ENCODE measurements around the gene CST9. TPM values are rescaled to one million over a fixed set of nuclear protein-coding genes. Genes with fewer than 3 reads are reported as not detected.

Gene CST9, protein sequence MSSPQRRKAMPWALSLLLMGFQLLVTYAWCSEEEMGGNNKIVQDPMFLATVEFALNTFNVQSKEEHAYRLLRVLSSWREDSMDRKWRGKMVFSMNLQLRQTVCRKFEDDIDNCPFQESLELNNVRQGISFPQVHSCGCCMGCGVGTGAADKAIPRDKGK
- total RNA-seq (not detected), polyA plus RNA-seq (not detected)
- long read RNA-seq, donor 1: 0 reads
- long read RNA-seq, donor 2: 0 reads
- long read RNA-seq, donor 3: 0 reads

DNA sequence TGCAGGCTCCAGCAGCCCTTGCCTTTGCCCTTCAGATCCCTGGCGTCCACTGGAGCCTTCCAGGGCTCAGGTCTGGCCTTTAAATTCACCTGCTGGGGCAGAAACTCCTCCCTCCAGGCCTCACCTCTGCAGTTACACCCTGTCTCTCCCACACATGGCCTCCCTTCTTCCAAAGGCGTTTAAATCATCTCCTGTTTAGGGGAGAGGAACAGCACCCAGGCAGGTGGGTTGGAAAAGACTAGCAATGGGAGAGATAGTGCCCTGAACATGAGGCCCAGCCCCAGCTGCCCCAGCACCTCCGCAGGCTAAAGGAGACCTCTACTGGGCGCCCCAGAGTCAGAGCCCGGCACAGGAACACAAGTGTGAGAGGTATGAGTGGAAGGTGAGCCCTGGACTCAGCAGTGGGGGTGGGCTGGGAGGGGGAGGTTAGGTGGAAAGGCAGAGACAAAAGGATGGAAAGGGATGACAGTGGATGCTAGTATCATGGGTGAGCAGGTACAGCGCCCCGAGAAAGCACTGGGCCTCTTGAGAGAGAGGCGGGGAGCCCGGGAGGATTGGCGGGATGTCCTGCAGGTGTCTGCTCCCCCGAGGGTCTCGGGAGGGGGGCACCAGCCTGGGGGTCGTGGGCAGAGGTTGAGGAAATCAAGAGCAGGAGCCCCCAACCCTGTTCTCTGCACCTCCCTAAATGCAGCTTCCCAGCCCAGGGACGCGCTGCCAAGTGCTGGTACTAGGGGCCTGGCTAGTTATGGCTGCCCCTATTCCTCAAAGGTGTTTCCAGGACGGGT lies at the start of gene CST9:
Gene CST9 (minus strand): TSS at position 51 of the 785 bp plus-strand sequence. CDS start 53 bp downstream, outside the sequence.
- no peak within 1 kb of the TSS for H3K4me3 ChIP-seq
- H3K27ac ChIP-seq: no peak within 1 kb of the TSS
- no peaks in the 10 kb centered on the region for H3K9me3 ChIP-seq
- no peaks in the 10 kb centered on the region for H3K36me3 ChIP-seq
- intact Hi-C loops (cut with DNase I): loop anchor here in 9 of 10 donors (2.0 to 10.0 kb wide), 9 partner anchors 31 to 921 kb away; partner anchors contain the start of genes CST3 (in 1 of the 9), CSTL1 (in 1 of the 9), GZF1 (in 1 of the 9) and NXT1 (in 1 of the 9)
- DNase-seq (no peak), ATAC-seq (peak in 2 of 8 donors; percentile 5 to 24)
- peaks cover 0 to 24% (median 10%) of the 10 kb centered on the region in 7 donors for H3K27me3 ChIP-seq
- 60 to 61% methylated on average over 16 of the region's 16 CpGs for WGBS, 2 donors
- TF ChIP-seq, protein P1, sequence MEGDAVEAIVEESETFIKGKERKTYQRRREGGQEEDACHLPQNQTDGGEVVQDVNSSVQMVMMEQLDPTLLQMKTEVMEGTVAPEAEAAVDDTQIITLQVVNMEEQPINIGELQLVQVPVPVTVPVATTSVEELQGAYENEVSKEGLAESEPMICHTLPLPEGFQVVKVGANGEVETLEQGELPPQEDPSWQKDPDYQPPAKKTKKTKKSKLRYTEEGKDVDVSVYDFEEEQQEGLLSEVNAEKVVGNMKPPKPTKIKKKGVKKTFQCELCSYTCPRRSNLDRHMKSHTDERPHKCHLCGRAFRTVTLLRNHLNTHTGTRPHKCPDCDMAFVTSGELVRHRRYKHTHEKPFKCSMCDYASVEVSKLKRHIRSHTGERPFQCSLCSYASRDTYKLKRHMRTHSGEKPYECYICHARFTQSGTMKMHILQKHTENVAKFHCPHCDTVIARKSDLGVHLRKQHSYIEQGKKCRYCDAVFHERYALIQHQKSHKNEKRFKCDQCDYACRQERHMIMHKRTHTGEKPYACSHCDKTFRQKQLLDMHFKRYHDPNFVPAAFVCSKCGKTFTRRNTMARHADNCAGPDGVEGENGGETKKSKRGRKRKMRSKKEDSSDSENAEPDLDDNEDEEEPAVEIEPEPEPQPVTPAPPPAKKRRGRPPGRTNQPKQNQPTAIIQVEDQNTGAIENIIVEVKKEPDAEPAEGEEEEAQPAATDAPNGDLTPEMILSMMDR (IDR thresholded peaks at IDR 0.05): no peak
- peaks cover 0 to 10% (median 0%) of the 10 kb centered on the region in 9 donors for H3K4me1 ChIP-seq

DNA sequence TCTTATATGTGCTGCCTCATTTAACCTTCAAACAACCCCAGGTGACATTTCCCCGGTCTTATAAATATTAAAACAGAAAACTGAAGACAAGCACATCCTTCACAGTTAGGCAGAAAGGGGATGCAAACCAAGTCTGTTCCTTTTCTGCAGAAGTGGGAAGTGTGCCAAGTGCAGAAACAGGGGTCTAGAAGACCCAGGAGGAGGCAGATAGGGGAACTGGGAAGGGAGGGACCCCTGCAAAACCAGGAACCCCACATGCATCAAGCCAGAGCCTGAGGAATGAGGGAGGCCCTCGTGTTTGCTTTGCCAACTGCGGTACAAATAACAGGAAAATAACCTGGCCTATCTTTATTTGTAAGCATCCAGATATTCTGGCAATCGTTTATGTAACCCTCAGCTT lies 49.0 kb upstream of the CST9 start:
- DNase-seq (no peak), ATAC-seq (no peak)
- Histone ChIP-seq H3K27ac (peak overlapping the region in 8 of 10 donors; percentile 19 to 84 (median 70)), H3K9me3 (no peaks in the 10 kb centered on the region), H3K36me3 (no peaks in the 10 kb centered on the region), H3K4me1 (peaks cover 4 to 42% (median 31%) of the 10 kb centered on the region in 9 donors), H3K4me3 (no peak overlapping the region), H3K27me3 (peaks cover 0 to 3% (median 0%) of the 10 kb centered on the region in 7 donors)
- TF ChIP-seq, protein P1 (IDR thresholded peaks at IDR 0.05): no peak
- intact Hi-C loops (cut with DNase I): no loop called here
- WGBS, 2 donors: 58 to 63% methylated on average over 4 of the region's 4 CpGs

DNA sequence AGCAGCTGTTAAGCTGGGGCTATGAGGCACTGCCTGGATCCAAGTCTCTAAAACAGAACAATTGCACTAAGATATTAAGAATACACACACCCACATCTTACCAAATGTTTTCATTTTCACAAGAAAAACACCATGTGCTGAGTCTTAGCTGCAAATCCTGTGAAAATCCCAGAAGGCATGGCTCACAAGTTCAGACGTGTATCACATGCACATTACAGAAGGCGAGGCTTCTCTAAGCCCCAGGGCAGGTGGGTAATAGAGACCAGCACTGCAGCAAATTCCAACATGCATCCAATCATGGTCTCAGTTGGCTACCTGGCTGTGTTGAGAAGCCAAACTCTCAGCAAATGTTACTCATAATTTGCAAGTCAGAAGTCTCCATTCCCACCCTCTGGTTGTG lies 48.3 kb upstream of the CST9 start:
- intact Hi-C loops (cut with DNase I): no loop called here
- WGBS, 2 donors: 70 to 72% methylated on average over 2 of the region's 2 CpGs
- H3K27ac ChIP-seq: peak overlapping the region in 7 of 10 donors; percentile 6 to 84 (median 67)

More for the DNA sequence above, 48.3 kb upstream of the CST9 start:
- Histone ChIP-seq H3K4me1 (peaks cover 4 to 42% (median 31%) of the 10 kb centered on the region in 9 donors), H3K27me3 (peaks cover 0 to 3% (median 0%) of the 10 kb centered on the region in 7 donors), H3K4me3 (no peak overlapping the region), H3K9me3 (no peaks in the 10 kb centered on the region), H3K36me3 (no peaks in the 10 kb centered on the region)
- ATAC-seq (peak in 1 of 8 donors; percentile 28), DNase-seq (no peak)
- TF ChIP-seq, protein P1 (IDR thresholded peaks at IDR 0.05): no peak

Data from heart right ventricle (tissue), 16 donors.